HL-60 (cell line): ENCODE data around the gene IQCK.

Experiments used
- CTCF ChIP-seq: IDR thresholded peaks from one replicate; pipeline ENCODE4 v1.5.1; 2011; ENCODE audit warnings: low read length, control low read depth, inconsistent platforms; ENCODE audit not compliant: insufficient read depth
- GABPA ChIP-seq: IDR thresholded peaks from 2 replicates; pipeline ENCODE4 v1.6.1; 2012; ENCODE audit warnings: low read depth
- POLR2AphosphoS5 ChIP-seq: IDR thresholded peaks from 2 replicates; pipeline ENCODE4 v1.6.1; 2012; ENCODE audit warnings: low read depth
- SPI1 ChIP-seq: IDR thresholded peaks from 2 replicates; pipeline ENCODE4 v1.6.1; 2012; ENCODE audit warnings: low read depth, mild to moderate bottlenecking, borderline replicate concordance

- TF ChIP-seq POLR2AphosphoS5 (no peak), CTCF (no peak), GABPA (no peak), SPI1 (no peak)
Measured at GRCh38 chr16:19708296-19709205, 9.5 kb upstream of the IQCK start.
